HepG2 (cell line): ENCODE measurements around the gene PRKG1. TPM values are rescaled to one million over a fixed set of nuclear protein-coding genes. Genes with fewer than 3 reads are reported as not detected.

Experiments
- ATAC-seq: fragments of 200-7000 bp; cut with Tn5 transposase; 3 replicates; pipeline ENCODE4 v1.9.1; 2020; ENCODE audit warnings: mild to moderate bottlenecking, moderate library complexity
- BruUV-seq: library from RNA; stranded (reverse); fragments of 400-500 nt; replicated peaks from 2 replicates; lab custom pipeline; 2021; lab: Mats Ljungman, UMichigan
- CTCF ChIA-PET: fragments of 300-600 bp; formaldehyde crosslinking; extraction: SDS; loops from one replicate; lab custom pipeline; 2021; ENCODE audit warnings: low total read pairs, inconsistent platforms, low intra/inter-chr PET ratio; lab: Yijun Ruan, JAX
- POLR2A ChIA-PET: fragments of 350-600 bp; sonication (Branson Sonifier 250); formaldehyde crosslinking; loops from one replicate; lab custom pipeline; 2020; ENCODE audit warnings: antibody characterized with exemption, inconsistent platforms; lab: Yijun Ruan, JAX
- DNase-seq: peaks from one replicate; pipeline ENCODE4 v3.0.0-alpha.2; 2015; ENCODE audit warnings: low spot score
- FAIRE-seq: peaks from 3 replicates; lab custom pipeline; 2011; peaks lifted over from hg19 to GRCh38; lab: Jason Lieb, UNC
- H2AFZ ChIP-seq: one replicate; pipeline ENCODE4 v1.6.1; 2011; ENCODE audit warnings: low read length, inconsistent platforms
- H3K27ac ChIP-seq: fragments of 300-600 bp; 3 replicates; pipeline ENCODE4 v1.8.0; 2011; ENCODE audit warnings: mixed run types, mild to moderate bottlenecking, mixed read lengths, low read length, inconsistent platforms; ENCODE audit not compliant: insufficient read depth; ENCODE audit errors: extremely low read length
- H3K27me3 ChIP-seq, 2 experiments: fragments of 200-600 bp in 1 of 2; 2 replicates in 1 of 2; 3 replicates in 1 of 2; pipeline versions ENCODE4 v1.6.0 to v1.8.0; 2011; ENCODE audit warnings: low read length in 2 of 2, mild to moderate bottlenecking in 2 of 2, moderate library complexity in 2 of 2, inconsistent platforms in 1 of 2; ENCODE audit not compliant: insufficient read depth in 2 of 2, control insufficient read depth in 1 of 2
- H3K36me3 ChIP-seq, 2 experiments: fragments of 200-600 bp in 1 of 2; replicated peaks in 1 of 2; 2 replicates in 1 of 2; 3 replicates in 1 of 2; pipeline versions ENCODE4 v1.5.1 to v1.8.0; 2011; ENCODE audit warnings: low read length in 2 of 2, inconsistent platforms in 1 of 2; ENCODE audit not compliant: insufficient read depth in 2 of 2, control insufficient read depth in 1 of 2
- H3K4me1 ChIP-seq: 2 replicates; pipeline ENCODE4 v1.5.1; 2012; ENCODE audit warnings: low read length, inconsistent platforms; ENCODE audit not compliant: insufficient read depth
- H3K4me2 ChIP-seq: 2 replicates; pipeline ENCODE4 v1.6.0; 2011; ENCODE audit warnings: low read depth, low read length, inconsistent platforms
- H3K4me3 ChIP-seq, 3 experiments: fragments of 200-600 bp in 1 of 3; sonication (generic), shearing (Covaris generic) in 1 of 3; replicated peaks in 1 of 3; 2 replicates each; pipeline ENCODE4 v1.5.1; 2011 to 2016; ENCODE audit warnings: low read length in 3 of 3, inconsistent platforms in 2 of 3, low read depth in 2 of 3, mild to moderate bottlenecking in 2 of 3, control low read depth in 1 of 3, mixed read lengths in 1 of 3; ENCODE audit not compliant: insufficient read depth in 1 of 3
- H3K79me2 ChIP-seq: one replicate; pipeline ENCODE4 v1.6.1; 2011; ENCODE audit warnings: low read length, inconsistent platforms; ENCODE audit not compliant: insufficient read depth
- H3K9ac ChIP-seq: 2 replicates; pipeline ENCODE4 v1.6.0; 2011; ENCODE audit warnings: mild to moderate bottlenecking, low read depth, low read length, inconsistent platforms; ENCODE audit not compliant: insufficient read depth
- H3K9me3 ChIP-seq: 2 replicates; pipeline ENCODE4 v1.5.1; 2012; ENCODE audit warnings: mild to moderate bottlenecking, low read length
- H4K20me1 ChIP-seq: 2 replicates; pipeline ENCODE4 v1.6.0; 2011; ENCODE audit warnings: inconsistent platforms, mild to moderate bottlenecking, low read length, moderate library complexity; ENCODE audit not compliant: insufficient read depth
- ELF4 ChIP-seq: sonication (generic); formaldehyde crosslinking; IDR thresholded peaks from 2 replicates; pipeline ENCODE4 v1.5.0; 2020; ENCODE audit warnings: missing genetic modification reagents, mild to moderate bottlenecking, moderate library complexity, borderline replicate concordance
- HNRNPUL1 ChIP-seq: fragments of 200-400 bp; formaldehyde crosslinking; IDR thresholded peaks from 2 replicates; pipeline ENCODE4 v1.6.1; 2017; ENCODE audit warnings: low read depth, mild to moderate bottlenecking, low read length, moderate library complexity
- NR3C1 ChIP-seq: sonication (generic); formaldehyde crosslinking; IDR thresholded peaks from 2 replicates; pipeline ENCODE4 v1.4.0; 2020; ENCODE audit warnings: missing genetic modification reagents
- PITX1 ChIP-seq: sonication (generic); formaldehyde crosslinking; IDR thresholded peaks from 2 replicates; pipeline ENCODE4 v1.5.1; 2020; ENCODE audit warnings: mild to moderate bottlenecking, missing genetic modification reagents
- TBX2 ChIP-seq: sonication (generic); formaldehyde crosslinking; IDR thresholded peaks from 2 replicates; pipeline ENCODE4 v1.5.0; 2020; ENCODE audit warnings: missing genetic modification reagents, mild to moderate bottlenecking, borderline replicate concordance
- ZFP37 ChIP-seq: sonication (generic); formaldehyde crosslinking; IDR thresholded peaks from 2 replicates; pipeline ENCODE4 v1.4.0; 2020; ENCODE audit warnings: missing genetic modification reagents, borderline replicate concordance
- ZFP41 ChIP-seq: sonication (generic); formaldehyde crosslinking; IDR thresholded peaks from 2 replicates; pipeline ENCODE4 v1.4.0; 2020; ENCODE audit warnings: mild to moderate bottlenecking, missing genetic modification reagents, borderline replicate concordance
- ZKSCAN8 ChIP-seq: IDR thresholded peaks from 2 replicates; pipeline ENCODE4 v1.6.1; 2016; ENCODE audit warnings: borderline replicate concordance, missing genetic modification reagents, missing compliant biosample characterization
- ZNF460 ChIP-seq: sonication (generic); formaldehyde crosslinking; IDR thresholded peaks from 2 replicates; pipeline ENCODE4 v1.5.1; 2020; ENCODE audit warnings: missing genetic modification reagents, mild to moderate bottlenecking, borderline replicate concordance
- ZNF83 ChIP-seq: sonication (generic); formaldehyde crosslinking; IDR thresholded peaks from 2 replicates; pipeline ENCODE4 v1.4.0; 2020; ENCODE audit warnings: missing genetic modification reagents, mild to moderate bottlenecking, borderline replicate concordance
- WGBS: methylation state at CpG from one replicate; pipeline ENCODE4 v1.1.6; 2017; ENCODE audit warnings: low lambda C conversion rate; 5-methylcytosine and 5-hydroxymethylcytosine counted together
- in situ Hi-C: cut with HindIII; loops from 2 replicates; pipeline ENCODE4 v1.10.0; 2017; ENCODE audit warnings: low pct_unique_long_range_greater_than_20kb; ENCODE audit not compliant: extremely low pct_ligation_motif_present
- intact Hi-C: fragments of 100-400 bp; cut with micrococcal nuclease; formaldehyde crosslinking; loops from one replicate; pipeline ENCODE4 v1.10.0; 2022; ENCODE audit not compliant: unreplicated experiment
- polyA plus RNA-seq, 8 experiments: library from polyadenylated mRNA; depleted of rRNA in 3 of 8; stranded (reverse) in 7 of 8; unstranded in 1 of 8; fragments of >200 nt; fragmentation: Illumina TruSeq in 4 of 8; extraction: Trizol in 4 of 8; gene quantifications; 2 replicates each; pipeline versions ENCODE4 v1.2.1 to v1.2.3, GENCODE V29; 2011 to 2016; ENCODE audit warnings: low read depth in 4 of 8, missing spikeins in 1 of 8, mixed read lengths in 1 of 8; ENCODE audit not compliant: insufficient read depth in 1 of 8
- total RNA-seq, 5 experiments: library from RNA; depleted of rRNA; stranded (reverse); fragments of >200 nt; fragmentation: Illumina TruSeq; extraction: Trizol; gene quantifications; 2 replicates each; pipeline ENCODE4 v1.2.3, GENCODE V29; 2016; ENCODE audit warnings: low read depth in 1 of 5
- TF ChIP-seq, protein P1 (sequence below): IDR thresholded peaks from 2 replicates; pipeline ENCODE4 v1.6.1; 2016; ENCODE audit warnings: mild to moderate bottlenecking
- TF ChIP-seq, protein P2 (sequence below): sonication (generic); formaldehyde crosslinking; conservative IDR thresholded peaks from 2 replicates; pipeline ENCODE4 v1.4.0; 2020; ENCODE audit warnings: missing genetic modification reagents

The PRKG1 gene
- total and polyA plus RNA-seq, 2 of the 13 experiments (the other 11 are each of a cell fraction or from before 2014, with no cell fraction given) = 0.01 TPM; not detected in 1

DNA sequence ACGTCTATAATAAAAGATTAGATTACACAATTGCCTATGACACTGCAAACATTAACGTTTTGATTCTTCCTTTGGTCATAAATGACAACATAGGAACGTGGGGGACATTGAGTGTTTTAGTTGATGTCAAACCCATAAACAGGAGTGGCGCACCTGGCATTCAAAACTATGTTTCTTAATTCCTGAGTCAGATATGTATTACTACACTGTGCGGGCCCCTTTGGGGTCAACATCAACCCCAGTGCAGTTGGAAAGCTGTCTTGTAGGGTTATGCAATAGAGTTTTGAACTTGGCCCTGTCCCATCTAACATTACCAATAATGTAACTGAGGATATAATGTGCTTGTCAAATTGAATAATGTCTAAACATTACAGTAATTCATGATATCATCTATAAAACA is 468.6 kb downstream of the PRKG1 start (continued):
- TF ChIP-seq, protein P1, sequence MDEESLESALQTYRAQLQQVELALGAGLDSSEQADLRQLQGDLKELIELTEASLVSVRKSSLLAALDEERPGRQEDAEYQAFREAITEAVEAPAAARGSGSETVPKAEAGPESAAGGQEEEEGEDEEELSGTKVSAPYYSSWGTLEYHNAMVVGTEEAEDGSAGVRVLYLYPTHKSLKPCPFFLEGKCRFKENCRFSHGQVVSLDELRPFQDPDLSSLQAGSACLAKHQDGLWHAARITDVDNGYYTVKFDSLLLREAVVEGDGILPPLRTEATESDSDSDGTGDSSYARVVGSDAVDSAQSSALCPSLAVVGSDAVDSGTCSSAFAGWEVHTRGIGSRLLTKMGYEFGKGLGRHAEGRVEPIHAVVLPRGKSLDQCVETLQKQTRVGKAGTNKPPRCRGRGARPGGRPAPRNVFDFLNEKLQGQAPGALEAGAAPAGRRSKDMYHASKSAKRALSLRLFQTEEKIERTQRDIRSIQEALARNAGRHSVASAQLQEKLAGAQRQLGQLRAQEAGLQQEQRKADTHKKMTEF (CRISPR knock-in tag) = no peak

DNA sequence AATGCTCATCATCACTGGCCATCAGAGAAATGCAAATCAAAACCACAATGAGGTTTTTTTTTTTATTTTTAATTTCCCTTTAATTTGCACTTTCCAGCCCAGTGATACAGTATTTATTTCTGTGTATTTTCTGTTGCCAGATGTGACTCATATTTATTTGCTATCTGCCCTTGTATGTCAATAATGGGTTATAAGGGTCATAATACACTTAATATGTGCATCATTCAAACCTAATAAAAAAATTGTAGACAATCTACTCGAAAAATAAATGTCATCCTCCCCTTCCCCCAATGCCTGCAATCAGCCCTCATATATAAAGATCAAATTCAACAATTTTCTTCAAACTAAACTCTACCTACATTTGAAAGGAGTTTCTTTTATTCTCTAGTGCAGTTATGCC is 470.6 kb downstream of the PRKG1 start:
- 0% methylated on average over 1 of the region's 1 CpG for WGBS
- no peak overlapping the region for H3K4me2 ChIP-seq

DNA sequence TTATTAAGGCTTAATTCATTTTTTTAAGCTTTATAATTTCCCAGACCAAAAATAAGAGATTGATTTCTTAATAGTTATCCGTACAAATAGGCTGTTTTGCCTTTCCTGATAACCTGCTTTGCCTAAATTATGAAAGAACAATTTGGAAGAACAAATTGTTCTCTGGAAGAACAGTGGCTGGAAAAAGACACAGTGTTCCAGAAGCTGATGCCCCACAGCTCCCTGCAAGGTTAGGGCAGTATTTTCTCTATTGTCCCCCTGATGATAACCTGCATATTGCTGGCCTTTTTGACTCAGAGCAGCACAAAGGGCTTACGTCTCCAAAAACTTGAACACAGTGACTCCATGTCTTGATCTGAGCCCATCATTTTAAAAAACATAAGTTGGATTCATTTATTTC is 473.7 kb downstream of the PRKG1 start:
- Histone ChIP-seq H3K79me2 (no peaks in the 10 kb centered on the region), H3K9me3 (no peaks in the 10 kb centered on the region), H3K9ac (no peak overlapping the region), H2AFZ (no peak overlapping the region), H3K36me3 (no peaks in the 10 kb centered on the region), H3K27me3 (no peaks in the 10 kb centered on the region), H3K27ac (no peak overlapping the region), H3K4me1 (no peaks in the 10 kb centered on the region), H3K4me3 (no peak overlapping the region), H3K4me2 (no peak overlapping the region), H4K20me1 (no peaks in the 10 kb centered on the region)
- ChIA-PET CTCF (no interaction called here), POLR2A (no interaction called here)
- intact Hi-C loops (no loop called here), in situ Hi-C loops (no loop called here)
- no peak for ATAC-seq
- no peak for DNase-seq
- FAIRE-seq = no peak
- no TSS peak for BruUV-seq
- 3% methylated on average over 2 of the region's 2 CpGs for WGBS
- TF ChIP-seq ZNF460 (no peak), ZKSCAN8 (no peak), PITX1 (CRISPR knock-in tag) (no peak), ZFP41 (CRISPR knock-in tag) (no peak), HNRNPUL1 (no peak)
- TF ChIP-seq, protein P2, sequence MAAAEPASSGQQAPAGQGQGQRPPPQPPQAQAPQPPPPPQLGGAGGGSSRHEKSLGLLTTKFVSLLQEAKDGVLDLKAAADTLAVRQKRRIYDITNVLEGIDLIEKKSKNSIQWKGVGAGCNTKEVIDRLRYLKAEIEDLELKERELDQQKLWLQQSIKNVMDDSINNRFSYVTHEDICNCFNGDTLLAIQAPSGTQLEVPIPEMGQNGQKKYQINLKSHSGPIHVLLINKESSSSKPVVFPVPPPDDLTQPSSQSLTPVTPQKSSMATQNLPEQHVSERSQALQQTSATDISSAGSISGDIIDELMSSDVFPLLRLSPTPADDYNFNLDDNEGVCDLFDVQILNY (CRISPR knock-in tag) = no peak

More for the DNA sequence above, 470.6 kb downstream of the PRKG1 start:
- Histone ChIP-seq H4K20me1 (no peaks in the 10 kb centered on the region), H3K4me1 (no peaks in the 10 kb centered on the region), H3K9me3 (no peaks in the 10 kb centered on the region), H3K4me3 (no peak overlapping the region), H3K9ac (no peak overlapping the region), H3K27me3 (no peaks in the 10 kb centered on the region), H2AFZ (no peak overlapping the region), H3K36me3 (no peaks in the 10 kb centered on the region), H3K79me2 (no peaks in the 10 kb centered on the region), H3K27ac (no peak overlapping the region)
- intact Hi-C loops = no loop called here
- ChIA-PET POLR2A (no interaction called here), CTCF (no interaction called here)
- DNase-seq (no peak), FAIRE-seq (no peak), ATAC-seq (no peak)
- TF ChIP-seq ZNF83 (CRISPR knock-in tag) (no peak), ELF4 (CRISPR knock-in tag) (no peak), ZFP37 (CRISPR knock-in tag) (no peak), TBX2 (CRISPR knock-in tag) (no peak), NR3C1 (CRISPR knock-in tag) (no peak)
- BruUV-seq = no TSS peak
- in situ Hi-C loops = no loop called here
